T-helper 1 cell treated with Interleukin-12 subunit alpha and Interleukin-12 subunit beta and Interleukin-4 antibody, amounts not matched to agents 30 ng/mL and 1 ng/mL, for 36 hours (primary cell): ENCODE data around the gene CROCC2. TPM values are rescaled to one million over a fixed set of nuclear protein-coding genes. Genes with fewer than 3 reads are reported as not detected.

ENCODE experiments used
- intact Hi-C: fragments of 100-400 bp; cut with micrococcal nuclease; formaldehyde crosslinking; loops from one replicate; pipeline ENCODE4 v1.15.1; 2024
- total RNA-seq: library from RNA; stranded (reverse); gene quantifications from 2 replicates; pipeline ENCODE4 v1.2.3, GENCODE V29; 2022

The CROCC2 gene
- total RNA-seq, 1 donor from 2014 or later = not detected

DNA sequence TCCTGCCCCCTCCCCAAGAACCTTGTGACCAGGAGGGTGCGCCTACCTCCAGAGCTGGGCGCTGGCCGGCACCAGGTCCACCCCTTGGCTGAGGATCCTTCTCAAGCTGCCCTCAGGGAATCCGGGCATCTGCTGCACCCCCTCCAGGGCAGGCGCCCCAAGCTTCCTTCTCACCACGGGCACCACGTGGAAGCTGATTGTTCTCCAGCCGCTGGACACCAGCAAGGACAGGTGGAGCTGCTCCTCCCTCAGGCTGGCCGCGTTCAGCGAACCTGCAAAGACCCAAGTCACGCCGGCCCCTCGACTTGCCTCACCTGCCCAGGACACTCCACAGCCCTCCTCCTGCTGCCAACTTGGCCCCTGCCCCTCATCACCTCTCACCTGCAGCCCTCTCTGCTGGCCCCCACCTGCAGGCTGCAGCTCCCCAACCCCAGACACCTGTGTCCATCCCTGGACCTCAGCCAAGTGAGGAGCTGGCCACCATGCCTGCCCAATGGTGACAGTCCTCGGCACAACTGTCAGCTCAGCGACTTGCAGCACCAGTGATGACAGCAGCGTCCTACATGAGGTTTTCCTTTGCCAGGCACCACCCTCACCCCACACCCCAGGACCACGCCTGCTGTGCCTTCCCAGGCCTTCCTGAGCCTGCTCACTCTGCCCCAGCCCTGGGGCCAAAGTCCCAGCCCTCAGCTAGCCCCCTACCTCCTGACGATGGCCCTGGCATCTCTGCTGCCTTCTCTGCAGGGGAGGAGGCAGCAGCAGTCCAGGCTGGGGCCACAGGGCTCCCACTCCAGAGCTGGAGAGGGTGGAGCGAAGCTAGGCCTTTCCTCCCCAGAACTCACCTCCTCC, 14.4 kb upstream of the CROCC2 start:
- intact Hi-C loops = no loop called here

DNA sequence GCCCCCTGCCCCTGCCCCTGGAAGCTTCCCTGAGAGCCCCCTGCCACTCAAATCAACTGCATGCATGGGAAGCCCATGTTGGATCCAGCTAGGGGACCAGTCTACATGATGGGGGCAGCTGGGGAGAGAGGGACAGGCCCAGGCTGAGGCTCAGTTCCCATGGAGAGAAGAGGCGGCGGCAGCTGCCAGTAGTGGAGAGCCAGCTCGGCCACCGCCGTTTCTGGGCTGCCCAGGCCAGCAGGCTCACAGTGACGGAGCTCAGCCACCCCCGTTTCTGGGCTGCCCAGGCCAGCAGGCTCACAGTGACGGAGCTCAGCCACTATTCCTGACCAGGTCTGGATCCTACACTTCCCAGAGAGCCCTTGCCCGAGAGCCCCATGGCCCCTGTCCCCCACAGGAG, 13.8 kb upstream of the CROCC2 start:
- intact Hi-C loops = no loop called here

DNA sequence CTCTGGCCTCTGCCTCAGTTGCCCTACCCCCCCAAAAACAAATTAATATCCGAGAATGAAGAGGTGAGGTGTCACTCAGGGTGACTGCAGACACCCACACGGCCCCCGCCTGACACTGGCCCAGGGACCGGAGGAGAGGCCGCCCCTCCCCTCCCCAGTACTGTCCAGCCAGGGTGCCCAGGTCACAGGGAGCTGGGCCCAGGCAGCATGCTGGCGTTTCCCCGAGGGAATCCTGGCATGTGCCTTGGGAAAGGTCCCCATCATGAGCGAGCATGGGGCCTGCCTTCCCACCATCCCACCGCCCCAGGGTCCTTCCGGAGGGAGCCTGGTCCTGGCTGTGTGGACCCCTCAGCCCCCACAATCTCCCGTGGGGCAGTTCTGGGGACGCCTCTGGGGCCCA, 13.2 kb upstream of the CROCC2 start:
- intact Hi-C loops = no loop called here

DNA sequence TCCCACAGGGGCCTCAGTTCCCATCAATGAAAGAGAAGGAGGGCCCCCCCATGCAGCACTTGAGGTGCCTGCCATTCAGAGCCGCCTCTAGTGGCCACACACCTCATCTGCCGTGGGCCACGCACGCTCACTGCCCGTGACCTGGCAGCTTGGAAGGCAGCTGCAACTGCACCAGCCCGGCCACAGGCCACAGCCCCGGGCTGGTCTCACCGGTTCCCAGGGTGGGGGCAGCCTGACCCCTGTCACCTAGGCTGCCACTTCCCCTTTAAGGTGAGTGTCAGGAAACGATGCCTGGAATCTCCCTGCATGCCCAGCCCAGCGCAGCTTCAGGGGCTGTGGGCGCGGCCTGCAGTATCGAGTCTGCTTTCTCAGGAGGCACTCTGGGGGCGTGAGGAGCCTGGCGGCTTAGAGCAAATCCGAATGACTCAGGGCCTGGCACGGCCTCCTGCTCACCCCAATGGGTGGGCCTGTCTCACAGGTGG, 12.7 kb upstream of the CROCC2 start:
- intact Hi-C loops = no loop called here

DNA sequence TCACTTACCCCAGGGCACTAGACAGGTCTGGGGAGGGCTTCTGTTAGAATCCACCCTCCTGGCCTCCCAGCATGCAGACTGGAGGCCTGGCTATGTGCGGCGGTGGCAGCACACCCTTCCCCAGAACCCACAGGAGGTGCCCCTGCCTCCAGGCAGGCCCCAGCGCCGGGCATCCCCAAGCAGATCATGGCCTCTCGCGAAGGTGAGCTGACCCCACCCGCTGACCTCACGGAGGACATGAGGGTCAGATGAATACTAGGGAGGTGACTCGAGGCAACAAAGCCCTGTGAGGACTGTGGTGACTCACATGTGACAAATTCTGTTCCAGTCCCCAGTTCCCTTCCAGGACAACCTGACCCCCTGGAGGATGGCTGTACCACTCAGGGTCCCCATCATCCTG, 12.1 kb upstream of the CROCC2 start:
- intact Hi-C loops = no loop called here

DNA sequence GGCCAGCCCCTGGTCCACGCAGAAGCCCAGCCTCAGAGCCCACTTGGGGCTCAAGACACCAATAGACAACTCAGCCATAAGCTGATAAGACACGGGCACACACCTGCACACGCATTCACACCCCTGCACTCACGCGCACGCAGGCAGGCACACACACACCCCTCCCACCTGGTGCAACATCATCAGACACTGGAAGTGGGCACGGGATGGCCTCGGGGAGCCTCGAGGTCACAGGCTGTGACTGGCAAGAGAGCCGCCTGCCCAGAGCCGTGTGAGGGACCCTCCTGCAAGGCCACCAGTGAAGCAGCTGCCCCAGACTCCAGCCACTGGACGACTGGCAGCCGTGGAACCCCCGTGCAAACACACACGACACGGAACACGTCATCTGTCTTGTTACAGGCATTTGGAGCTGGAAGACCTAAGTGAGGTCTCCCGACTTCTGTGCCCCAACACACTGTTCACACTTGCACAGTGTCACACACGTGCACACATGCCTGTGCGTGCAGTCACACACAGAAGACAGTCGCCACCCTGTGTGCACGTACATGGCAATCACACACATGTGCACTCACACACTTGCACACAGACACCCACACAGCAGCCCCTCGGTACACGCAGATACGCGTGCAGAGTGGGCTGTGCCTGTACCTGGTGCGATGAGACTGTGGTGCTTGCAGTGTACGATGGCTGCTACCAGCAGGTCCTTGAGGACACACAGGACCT, 11.1 kb upstream of the CROCC2 start:
- intact Hi-C loops = no loop called here

DNA sequence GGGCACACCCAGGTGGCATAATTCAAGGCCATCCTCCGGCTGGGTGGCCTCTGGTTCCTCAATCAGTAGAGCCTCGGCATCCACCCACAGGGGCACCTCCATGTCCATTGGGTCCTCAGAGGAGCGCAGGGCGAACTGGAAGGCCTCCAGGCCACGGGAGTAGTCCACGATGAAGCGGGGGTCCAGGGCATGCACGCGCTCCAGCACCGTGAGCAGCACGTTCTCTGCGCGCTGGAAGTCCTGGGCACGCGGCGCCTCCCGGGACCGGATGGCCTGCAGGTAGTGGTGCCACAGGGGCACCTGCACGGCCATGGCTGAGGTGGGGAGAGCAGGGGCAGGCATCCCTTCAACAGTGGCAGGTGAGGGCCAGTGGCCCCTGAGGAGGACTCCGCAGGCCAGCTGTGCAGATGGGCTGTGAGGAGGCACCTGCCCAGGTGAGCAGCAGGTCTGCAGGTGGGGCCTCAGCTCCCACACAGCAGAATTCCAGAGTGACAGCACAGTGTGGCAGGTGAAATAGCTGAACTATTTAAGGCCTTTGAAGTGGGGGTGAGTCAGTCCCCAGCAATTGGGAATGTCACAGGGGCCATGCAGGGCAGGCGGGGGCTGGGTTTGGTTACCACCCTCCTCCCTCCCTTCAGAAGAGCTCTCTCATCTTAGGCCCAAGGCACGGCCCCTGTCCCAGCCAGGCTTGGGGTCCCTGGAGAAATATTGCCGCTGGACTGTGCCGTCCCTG, 10.3 kb upstream of the CROCC2 start, which contains the start of gene MAB21L4:
Gene MAB21L4, minus strand, starts transcription at position 501 of the 733 bp plus-strand sequence. Its CDS starts 159 bp downstream, at position 342.
- intact Hi-C loops = no loop called here

DNA sequence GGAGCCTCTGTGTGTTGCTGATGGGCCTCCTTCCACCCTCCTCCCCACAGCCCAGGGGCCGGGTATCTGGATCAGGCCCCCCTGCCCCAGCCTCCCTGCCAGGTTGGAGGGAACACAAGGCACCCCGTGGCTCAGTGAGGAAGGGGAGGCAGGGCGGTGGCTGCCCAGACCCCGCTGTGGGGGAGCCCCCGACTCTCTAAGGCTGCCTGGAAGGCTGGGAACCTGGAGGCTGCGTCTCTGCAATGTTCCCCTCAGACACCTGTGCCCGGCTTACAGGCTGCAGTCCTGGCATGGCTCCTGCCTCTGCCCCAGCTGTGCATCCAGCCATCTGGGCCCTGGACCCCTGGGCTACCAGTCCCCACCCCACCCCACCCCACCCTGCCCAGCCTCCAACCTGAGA, 9.7 kb upstream of the CROCC2 start:
- intact Hi-C loops = no loop called here

DNA sequence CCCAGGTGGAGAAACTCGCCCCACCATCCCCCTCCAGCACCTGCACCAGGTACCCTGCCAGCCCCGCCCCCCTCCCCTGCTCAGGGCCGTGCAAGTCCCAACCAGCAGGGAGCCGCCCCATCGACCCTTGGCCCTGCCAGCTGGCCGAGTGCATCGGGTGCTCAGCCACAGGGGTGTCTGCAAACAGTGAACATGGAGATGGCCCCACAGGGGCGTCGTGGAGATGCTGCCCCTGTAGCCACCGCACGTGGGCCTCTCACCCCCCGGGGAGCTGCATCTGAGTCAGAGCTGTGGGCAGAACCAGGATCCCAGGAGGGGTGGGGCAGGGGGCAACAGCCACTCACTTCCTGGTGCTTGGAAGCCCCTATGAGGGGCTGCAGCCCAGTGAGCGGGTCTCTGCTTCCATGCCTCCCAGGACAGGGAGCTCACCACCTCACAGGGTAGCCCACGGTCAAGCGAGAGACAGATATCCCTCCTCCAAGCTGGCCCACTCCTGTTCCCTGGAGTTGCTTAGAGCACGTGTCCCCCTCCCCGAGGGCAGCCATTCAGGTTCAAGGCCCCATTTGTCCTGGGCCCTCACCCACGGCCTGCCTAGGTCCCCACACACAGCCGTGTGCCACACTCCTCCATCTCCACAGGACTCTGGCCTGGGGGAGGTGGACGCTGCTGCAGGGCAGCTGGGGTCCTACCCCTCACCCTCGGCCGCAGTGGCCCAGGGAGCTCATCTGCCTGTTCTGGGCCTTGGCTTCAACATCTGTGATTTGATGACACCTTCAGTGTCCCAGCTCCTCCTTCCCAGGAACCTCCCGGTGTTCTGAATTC, 9.1 kb upstream of the CROCC2 start:
- intact Hi-C loops = no loop called here

DNA sequence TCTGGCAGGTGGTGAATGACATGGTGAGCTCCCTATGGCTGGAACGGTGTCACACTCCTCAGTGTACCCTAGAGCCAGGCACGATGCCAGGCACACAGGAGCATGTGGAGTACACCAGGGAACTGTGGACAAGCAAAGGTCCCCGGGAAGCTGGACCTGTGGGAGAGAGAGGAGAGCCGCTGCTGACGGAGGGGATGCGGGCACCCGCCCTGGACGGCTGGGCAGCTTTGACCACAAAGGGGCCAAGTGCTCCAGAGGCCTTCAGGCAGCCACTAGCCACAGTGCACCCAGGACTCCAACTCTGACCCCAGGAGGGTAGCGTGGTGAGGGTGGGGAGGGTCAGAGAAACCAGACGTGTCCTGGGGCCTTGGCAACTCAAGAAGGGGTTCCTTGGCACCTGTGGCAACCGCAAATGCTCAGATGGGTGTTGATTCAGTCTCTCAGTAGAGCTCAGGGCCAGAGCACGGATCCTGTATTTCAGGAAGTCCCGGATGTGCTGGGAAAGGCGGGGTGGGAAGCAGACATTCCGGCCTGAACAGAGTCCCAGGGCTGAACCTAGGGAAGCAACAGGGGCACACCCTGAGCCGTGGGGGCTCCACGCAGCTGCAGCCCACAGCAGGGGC, 7.9 kb upstream of the CROCC2 start:
- intact Hi-C loops = no loop called here

DNA sequence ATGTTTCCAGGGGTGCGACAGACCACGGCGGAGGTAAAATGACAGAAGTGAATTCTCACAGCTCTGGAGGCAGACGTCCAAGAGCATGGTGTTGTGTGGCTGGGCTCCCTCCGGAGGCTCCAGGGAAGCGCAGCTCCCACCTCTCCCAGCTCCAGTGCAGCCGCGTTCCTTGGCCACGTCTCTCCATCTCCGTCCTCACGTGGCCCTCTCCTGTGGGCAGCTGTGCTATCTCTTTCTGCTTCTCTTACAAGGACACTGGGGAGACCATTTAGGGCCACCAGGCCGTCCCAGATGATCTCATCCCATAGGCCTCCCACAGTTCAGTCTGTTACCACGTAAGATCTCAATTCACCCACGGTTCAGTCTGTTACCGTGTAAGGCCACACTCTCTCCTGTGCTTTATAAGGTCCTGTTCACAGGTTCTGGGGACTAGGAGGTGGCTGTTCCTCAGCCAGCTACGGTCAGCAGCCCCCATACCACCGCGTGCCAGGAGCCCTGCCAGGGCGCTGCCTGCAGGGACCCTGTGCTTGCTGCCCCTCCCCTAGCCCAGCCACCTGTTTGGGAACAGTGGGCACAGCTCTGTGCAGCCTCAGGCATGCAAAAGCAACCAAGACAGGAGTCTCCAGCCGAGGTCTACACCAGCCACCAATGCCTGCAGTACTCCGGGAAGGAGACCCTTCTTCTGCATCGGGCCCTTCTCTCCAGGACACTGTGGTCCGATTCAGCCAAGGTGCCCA, 7.2 kb upstream of the CROCC2 start:
- intact Hi-C loops = no loop called here

DNA sequence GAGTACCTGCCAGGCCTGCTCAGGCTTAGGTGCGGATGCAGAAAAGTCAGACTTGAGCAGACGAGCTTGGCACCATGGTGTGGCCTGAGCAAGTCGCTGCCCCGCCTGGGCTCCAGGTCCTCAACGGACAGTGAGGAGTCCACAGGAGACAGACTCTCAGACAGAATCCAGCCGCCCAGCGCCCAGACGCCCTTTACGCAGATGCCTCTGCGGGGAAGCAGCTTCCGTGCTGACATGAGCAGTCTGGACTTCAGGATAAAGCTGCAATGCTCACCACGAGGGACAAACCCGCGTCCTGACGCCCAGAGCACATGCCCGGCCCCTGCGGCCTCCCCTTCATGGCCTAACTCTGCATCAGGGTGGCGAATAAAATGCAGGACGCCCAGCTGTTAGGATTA, 6.7 kb upstream of the CROCC2 start:
- intact Hi-C loops = no loop called here

DNA sequence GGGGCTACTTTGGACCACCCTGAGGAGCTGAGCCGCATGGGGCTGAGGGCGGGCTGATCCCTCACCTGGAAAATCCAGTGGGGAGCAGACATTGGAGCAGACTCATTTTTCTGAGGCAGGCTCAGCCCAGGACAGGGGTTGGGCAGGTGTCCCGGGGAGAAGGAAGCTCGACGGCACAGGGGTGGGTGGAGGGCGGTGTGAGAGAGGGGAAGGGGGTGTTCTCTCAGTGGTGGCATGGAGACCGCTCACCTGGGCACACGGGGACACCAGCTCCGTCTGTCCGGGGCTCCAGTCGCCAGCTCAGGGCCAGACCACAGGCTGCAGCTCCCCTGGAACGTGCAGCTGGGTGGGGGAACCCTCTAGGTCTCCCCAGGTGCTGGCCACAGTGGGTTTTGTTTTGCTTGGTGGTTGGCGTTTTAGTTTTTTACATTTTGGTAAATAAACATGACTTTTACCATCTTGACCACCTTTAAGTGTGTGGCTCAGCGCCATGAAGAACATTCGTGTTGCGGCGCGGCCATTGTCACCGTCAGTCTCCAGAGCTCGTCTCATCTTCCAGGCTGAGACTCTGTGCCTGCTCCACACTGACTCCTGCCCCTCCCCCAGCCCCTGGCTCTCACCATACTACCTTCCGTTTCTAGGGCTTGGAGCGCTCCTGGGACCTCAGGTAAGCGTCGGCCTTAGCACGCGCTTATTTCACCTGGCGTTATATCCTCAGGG, 5.8 kb upstream of the CROCC2 start:
- intact Hi-C loops = no loop called here

DNA sequence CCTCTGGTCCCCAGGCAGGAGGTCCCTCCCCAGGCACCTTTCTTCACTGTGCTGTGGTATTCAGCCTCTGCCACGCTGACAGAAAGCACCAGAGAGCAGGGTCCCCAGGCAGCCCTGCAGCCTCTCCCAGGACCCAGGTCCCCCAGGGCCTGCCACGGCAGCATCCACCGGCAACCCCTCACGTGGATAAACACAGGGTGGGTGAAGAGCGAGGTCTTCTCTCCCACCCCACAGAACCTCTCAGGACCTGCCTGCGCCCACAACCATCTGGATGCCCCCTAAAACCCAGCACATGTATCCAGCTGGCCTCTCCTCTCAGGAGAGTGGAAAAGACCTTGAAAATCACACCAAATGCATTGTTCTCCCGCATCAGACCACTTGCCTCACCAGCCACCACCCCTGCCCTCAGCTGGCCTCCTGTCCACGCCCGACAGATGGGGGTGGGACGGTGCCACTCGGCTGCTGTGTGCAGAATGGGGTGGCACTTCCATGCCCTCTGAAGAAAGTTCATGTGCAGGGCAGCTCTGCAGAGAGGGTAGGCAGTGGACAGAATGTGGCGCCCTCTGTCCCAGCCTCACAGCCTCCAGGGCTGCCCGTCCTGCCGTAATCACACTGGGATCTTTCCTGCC, 4.0 kb upstream of the CROCC2 start:
- intact Hi-C loops = no loop called here

DNA sequence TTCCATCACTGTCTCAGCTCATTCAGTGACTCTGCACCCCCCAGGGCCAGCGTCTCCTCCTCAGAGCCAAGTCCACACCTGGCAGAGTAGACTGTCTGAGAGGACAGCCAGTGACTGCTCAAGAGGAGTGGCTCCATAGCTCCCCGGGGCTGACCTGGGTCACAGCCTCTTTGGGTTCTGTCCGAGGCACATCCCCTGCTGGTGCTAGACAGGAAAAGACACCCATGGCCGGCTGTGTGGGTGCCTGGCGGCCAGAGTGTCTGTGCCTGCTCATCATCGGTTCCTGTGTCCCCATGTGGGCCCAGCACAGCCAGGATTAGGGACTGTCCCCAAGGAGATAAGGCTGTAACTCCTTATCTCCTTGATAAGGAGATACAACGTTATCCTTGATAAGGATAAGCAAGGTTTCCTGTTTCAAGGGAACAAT, 3.5 kb upstream of the CROCC2 start:
- intact Hi-C loops = no loop called here

DNA sequence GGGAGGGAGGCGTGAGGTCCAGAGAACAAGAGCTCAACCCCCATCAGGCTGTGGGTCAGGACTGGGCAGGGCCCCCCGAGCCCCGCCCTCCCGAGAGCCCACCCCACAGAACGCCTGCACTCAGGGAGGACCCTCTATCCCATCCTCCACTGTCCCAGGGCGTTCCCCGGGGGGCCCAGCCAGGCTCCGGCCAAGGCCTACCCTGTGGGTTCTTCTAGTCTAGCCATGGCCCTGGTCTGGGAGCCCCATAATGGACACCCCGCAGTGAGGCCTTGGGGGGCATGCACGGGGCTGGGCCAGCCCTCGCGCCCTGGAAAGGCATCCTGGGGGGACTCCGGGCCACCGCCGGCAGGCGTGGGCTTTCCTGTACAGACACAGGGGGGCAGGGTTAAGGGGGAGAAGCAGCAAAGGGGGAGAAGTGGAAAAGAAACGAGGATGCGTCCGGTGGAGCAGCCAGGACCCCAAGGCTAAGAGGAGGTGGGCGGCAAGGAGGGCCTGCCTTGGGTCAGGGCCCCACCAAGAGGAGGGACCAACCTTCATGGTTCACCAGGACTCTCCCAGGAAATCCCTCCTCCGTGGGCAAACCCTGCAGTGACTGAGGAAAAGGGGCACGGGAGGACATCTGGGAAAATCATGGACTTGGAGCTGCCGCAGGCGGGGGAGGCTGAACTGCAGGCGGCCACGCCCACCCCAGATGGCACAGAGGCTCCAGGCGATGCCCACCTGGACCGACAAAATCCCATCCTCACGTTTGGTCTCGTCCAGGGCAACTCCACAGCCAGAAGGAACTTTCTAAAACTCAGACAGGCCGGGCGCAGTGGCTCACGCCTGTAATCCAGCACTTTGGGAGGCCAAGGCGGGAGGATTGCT, 2.7 kb upstream of the CROCC2 start:
- intact Hi-C loops = no loop called here
